K562 treated with DMSO at 1 percent for 4 hours (cell line): ENCODE measurements around the gene CEACAM1. TPM values are rescaled to one million over a fixed set of nuclear protein-coding genes. Genes with fewer than 3 reads are reported as not detected.

Experiments used
- total RNA-seq: library from RNA; unstranded; fragments of 300-600 nt; gene quantifications from 2 replicates; pipeline ENCODE4 v1.2.3, GENCODE V29; 2022; ENCODE audit not compliant: insufficient read depth

Gene CEACAM1
- 0.87 and 1.2 TPM in 2 replicates for total RNA-seq

DNA sequence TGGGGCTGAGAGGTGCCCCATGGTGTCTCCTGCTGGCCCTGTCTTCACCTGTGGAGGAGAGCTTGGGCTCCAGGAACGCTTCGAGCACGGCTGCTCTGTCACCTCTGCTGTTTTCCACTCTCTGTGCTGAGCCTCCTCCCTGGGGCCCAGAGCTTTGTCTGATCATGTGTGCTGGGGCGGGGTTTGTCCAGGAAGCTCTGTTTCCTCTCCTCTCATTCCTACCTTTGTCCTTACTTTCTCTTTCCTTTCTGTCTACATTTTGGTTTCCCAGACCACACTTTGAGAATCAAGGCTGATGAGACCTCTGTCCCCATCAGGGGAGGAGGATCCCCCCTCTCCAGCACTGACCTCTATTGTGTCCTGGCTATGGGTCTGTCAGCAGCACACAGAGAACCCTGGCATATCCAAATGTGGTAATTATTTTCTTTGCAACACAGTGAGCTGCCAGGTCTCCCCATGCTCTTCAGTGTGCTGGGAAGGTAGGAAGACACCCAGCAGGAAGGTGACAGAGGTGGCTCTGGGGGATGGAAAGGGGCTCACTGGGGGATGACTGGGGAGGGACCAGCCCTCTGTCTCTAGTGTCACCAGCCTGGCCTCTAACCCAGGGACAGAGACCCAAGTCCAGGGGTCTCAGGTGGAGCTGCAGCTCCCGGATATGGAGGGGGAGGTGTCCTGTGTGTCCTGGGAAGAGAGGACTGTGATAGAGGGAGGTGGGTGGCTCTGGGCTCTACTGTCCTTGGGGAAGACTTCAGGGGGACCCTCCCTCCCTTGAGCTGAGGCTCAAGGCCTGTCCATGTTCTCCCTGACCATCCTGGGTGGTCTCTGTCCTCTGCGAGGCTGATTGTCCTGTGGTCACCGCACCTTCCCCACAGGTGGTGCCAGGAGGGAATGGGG, at the start of gene CEACAM1:
TSS of gene CEACAM1 (minus strand) at position 128 of the 894 bp plus-strand sequence. CDS start at position 21, 107 bp downstream.

Other genes starting within 250 kb of the CEACAM1 start
- 1.4 TPM in 1 of 2 replicates, not detected in the other for gene PRR19, start 226.3 kb downstream of the CEACAM1 start, total RNA-seq
- gene PAFAH1B3, start 225.9 kb downstream of the CEACAM1 start, total RNA-seq, result 99.3 and 130 TPM in 2 replicates
- gene TMEM145, start 215.2 kb downstream of the CEACAM1 start, total RNA-seq, result 0.79 TPM in 1 of 2 replicates, not detected in the other
- 13.9 and 17.3 TPM in 2 replicates for gene MEGF8, start 202.8 kb downstream of the CEACAM1 start, total RNA-seq
- gene CNFN, start 138.2 kb downstream of the CEACAM1 start, total RNA-seq, result not detected in 2 replicates
- gene LIPE, start 101.1 kb downstream of the CEACAM1 start, total RNA-seq, result not detected in 2 replicates
- not detected in 2 replicates for gene CXCL17, start 85.5 kb downstream of the CEACAM1 start, total RNA-seq
- not detected in 2 replicates for gene CEACAM8, start 66.4 kb upstream of the CEACAM1 start, total RNA-seq
- not detected in 2 replicates for gene PSG3, start 212.0 kb upstream of the CEACAM1 start, total RNA-seq
- not detected in 2 replicates for gene PSG8, start 237.2 kb upstream of the CEACAM1 start, total RNA-seq